ENCODE results near the gene ABI3.

Gene ABI3

DNA sequence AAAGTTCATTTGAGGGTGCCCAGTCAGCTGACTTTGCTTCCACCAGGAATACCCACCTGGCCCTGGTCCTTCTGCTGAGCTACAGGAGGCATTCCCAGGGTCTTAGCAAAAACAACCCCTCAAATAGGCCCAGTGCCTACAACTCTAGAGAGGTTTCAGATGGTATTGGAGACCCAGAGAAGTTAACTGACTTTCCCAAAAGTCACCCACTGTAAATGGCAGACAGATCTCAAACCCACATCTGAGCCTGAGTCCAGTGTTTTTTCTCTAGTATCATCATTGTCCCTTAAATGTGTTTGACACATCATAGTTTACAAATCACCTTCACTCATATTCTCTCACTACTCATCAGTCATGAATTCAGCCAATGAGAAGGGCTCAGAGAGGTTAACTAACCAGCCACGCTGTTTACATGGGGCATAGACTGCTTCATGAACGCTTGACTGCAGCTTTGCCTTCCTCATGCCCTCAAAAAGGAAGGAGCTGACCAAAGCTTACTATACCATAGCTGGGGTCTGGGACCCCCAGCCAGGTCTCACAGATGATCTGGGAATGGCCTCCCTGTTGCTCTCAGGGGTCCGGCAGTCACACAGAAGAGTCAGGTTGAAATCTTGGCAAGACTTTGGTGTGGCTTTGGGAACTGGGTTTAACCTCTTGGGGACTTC is 16.4 kb downstream of the ABI3 start:
- no peak for DNase-seq

DNA sequence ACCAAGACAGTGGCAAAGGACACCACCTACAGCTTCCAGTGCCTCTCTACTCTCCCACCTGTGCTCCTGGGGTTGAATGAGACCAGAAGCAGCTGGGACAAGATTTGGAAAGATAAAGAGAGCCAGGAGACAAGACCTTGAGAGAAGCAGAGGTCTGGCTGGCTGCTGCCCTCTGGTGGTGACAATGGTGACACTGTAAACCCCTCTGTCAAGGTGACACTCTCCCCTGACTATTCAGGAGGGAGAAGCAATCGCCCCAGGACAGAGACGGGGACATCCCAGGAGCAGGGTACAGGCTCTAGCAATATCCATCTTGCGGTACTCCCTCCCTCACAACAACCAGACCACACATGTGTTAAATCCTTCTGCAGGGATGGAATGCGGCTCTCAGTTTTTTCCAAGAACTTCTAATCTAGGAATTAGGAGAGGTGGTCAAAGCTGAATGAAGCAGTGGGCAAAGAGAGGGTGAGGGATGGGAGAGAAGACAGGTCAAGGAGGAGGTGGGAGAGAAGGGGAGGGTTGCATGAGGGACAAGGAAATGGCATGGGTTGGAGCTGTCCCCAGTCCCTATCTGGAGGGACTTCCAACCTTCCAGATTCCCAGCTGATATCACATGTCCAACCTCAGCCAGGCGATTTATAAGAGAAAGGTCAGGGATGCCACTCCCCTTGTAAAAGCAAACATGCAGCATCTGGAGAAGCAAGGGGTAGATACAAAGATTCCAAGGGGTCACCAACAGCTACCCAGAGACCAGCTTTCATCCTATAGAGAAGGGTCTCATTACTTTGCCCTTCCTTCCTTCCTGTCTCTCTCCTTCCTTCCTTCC is 17.1 kb downstream of the ABI3 start:
- peak; percentile 87 for DNase-seq

DNA sequence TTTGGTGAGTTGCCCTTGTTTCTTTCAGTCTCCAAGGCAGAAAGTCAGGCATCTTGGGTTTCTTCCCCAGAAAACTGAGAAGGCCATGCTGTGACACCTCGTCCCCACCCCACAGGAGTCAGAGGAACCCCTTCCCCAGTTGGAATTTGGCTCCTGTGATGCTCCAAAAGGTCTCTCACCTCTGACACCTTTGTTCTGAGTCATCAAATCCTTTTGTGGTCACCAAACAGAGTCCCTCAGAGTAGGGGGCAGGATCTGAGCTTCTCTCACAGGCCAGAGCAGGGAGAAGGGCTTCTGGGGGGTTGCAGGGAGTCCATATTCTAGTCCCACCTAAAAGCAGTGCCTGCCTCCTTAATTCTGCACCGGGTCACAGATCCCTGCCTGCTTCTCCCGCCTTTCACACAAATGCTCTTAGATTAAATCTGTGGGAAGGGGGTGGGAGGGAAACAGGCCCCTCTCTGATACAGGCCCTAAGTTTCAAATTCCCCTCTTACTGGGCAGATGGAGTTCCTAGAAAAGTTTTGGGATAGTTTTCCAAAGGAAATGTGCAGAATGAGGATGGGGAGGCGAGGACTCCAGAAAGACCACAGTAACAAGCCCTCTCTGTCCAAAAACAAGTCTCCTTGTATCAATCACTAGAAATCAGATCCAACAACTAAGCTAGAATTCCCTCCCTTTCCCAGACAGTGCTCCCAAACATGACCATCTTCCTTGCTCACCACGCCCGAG is 18.7 kb downstream of the ABI3 start:
- DNase-seq, result no peak

DNA sequence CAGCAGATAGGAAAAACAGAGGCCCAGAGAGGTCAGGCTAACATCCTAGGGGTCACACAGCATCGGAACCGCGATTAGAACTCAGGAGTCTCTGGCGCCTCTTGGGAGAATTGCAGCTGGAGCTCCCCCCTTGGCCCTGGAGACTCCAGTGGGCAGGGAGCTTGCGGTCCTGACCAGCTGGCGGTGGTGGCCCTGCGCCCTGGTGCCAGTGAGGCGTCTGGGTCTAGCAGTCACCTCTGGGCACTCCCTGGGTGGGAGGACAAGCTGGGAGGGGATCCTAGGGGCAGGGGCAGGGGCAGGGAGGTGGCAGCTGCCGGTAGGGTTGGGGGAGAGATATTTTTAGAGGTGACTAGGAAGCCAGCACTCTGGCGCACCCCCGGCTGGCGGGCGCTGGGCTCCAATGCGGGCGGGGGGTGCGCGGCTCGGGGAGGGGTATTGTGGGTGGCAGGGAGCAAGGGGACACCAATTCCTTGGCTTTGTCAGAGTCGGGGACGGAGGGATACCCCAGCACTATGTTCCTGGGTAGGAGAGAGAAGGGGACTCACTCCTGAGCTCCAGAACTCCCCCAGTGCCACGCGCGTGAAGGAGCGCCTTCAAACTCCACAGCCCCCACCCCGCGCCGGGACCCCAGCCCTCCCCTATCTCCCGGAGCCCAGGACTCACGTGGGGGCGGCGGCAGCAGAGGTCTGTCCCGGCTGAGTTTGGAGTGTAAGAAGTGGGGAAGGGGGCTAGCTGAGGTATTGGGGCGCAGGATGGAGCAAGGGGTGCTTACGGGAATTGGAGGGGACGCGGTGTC is 19.5 kb downstream of the ABI3 start:
- DNase-seq, result no peak

DNA sequence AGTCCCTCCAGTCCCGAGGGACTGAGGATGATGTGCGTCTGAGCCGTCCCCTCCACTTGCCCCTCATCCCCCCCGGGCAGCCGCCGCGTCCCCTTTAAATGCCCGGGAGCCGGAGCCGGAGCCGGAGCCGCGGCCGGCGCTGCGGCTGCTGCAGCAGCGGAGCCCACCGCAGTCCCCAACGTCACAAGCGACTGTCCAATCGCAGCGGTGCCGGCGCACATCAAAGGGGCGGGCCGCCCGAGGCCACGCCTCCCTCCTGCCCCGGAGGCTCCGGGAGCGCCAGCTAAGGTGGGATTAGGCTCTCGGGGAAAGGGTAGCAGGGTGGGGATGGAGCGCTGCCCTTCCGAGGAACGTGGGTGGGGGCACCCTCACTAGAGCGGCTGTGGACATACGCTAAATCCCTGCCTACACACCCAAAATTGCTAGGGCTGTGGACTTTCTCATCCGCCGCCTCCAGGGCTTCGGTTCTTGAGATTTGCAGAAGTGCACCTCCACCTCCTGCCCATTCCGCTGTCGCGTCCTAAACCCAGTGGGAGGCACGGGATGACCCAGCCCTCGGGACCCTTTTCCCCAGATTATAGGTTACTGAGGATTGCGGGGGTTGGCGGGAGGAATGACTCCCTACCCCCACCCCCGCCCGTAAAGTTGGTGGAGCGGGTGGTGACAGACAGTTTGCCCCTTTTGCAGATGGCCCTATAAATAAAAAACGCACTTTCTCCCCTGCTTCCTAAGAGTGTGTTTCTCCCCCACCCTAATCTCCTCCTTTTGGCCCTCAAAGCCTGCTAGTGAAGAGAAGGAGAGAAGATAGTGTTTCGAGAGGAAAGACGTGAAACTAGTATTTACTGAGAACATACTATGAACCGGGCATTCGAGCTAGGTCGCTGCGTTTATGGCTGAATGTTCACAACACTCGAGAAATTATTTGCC is 20.4 kb downstream of the ABI3 start, which contains the start of gene PHOSPHO1:
Gene PHOSPHO1, minus strand, starts transcription at position 152 of the 927 bp plus-strand sequence. CDS start 4,096 bp downstream, outside the sequence.
- peak; percentile 95 for DNase-seq

DNA sequence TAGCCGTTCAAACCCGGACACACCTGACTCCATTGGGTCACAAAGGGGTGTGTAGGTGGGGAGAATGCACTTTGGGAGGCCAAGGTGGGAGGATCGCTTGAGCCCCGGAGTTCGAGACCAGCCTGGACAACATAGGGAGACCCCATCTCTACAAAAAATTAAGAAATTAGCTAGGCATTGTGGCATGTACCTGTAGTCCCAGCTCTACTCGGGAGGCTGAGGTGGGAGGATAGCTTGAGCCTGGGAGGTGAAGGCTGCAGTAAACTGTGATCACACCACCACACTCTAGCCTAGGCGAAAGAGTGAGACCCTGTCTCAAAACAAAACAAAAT is 21.0 kb downstream of the ABI3 start:
- no peak for DNase-seq

DNA sequence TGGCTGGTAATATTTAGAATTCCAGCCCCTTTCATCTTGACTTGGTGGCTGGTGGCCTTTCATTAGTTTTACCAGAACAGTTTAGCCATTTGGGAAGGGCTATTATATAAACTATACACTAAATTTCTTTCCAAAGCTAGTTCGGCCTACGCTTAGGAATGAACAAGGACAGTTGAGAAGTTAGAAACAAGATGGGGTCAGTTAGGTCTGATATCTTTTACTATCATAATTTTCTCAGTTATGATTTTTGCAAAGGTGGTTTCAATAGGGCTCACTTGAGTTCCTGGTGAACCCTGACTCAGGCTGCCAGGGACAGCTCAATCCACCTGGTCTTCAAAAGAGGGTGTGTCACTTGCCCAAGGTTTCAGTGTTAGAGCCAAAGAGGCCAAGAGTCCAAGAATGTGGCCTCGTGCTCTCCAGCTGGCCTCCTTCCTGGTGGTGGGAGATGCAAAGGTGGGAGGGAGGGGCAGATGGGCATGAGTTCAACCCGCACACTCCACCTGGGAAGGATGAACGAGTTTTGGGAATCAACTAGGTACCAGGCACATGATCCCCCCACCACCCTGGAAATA is 24.1 kb downstream of the ABI3 start:
- no peak for DNase-seq

DNA sequence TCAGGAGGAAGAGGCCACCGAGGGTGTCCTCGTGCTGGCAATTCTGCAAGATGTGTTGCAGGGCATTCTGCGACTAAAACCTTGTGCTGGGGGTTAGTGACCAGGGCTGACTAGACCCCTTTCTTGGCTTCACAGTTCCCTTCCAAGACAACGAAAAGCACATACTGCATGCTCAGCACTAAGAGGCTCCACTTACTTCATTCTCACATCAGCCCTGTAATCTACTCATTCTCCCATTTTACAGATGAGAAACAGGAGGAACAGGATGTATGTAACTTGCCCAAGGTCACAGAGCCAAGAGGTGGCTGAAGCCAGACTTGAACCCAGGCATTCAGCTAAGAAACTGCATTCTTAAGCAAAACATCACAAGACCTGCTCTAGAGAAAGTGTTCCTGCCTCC is 25.4 kb downstream of the ABI3 start:
- no peak for DNase-seq

DNA sequence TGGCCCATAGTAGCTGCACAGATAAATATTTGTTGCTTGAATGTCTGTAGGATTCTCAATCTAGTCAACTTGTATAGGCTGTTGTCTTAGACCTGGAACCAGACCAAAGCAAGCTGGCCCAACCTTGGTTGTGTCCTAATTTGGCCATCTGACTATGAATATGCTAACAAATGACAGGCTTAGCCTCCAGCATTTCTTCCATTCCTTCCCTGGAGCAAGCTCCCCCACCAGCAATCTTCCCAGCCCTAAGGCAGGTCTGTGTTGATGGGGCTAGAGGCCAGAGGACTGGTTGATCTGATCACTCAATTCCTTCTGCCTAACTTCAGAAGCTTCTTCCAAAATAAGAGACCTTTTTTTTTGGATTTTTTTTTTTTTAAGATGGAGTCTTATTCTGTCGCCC is 29.5 kb downstream of the ABI3 start:
- DNase-seq, result no peak

DNA sequence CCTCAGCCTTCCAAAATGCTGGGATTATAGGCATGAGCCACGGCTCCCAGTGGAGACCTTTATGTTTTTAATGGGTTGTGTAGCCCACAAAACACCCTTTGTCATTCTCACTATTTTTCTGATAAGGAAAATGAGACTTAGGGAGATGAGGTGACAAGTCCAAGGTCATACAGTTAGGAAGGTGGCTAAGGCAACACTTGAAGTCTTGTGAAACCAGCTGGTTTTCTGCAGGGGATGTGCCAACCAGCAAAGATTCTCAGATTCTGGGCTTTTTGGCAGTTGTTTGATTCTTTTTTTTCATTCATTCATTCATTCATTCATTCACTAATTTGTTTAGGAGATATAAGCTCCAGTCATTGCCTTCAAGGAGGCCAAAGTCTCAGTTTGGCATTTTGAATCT is 30.1 kb downstream of the ABI3 start:
- no peak for DNase-seq

DNA sequence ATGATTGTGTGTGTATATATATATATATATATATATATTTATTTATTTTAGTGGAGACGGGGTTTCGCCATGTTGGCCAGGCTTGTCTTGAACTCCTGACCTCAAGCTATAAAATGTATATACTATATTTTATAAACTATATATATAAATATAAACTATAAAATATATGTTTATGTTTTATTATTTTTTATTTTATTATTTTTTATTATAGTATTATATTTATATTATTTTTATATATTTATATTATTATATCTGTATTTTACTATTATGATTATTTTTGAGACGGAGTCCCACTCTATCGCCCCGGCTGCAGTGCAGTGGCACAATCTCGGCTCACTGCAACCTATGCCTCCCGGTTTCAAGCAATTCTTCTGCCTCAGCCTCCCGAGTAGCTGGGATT is 30.5 kb downstream of the ABI3 start:
- DNase-seq, result no peak

DNA sequence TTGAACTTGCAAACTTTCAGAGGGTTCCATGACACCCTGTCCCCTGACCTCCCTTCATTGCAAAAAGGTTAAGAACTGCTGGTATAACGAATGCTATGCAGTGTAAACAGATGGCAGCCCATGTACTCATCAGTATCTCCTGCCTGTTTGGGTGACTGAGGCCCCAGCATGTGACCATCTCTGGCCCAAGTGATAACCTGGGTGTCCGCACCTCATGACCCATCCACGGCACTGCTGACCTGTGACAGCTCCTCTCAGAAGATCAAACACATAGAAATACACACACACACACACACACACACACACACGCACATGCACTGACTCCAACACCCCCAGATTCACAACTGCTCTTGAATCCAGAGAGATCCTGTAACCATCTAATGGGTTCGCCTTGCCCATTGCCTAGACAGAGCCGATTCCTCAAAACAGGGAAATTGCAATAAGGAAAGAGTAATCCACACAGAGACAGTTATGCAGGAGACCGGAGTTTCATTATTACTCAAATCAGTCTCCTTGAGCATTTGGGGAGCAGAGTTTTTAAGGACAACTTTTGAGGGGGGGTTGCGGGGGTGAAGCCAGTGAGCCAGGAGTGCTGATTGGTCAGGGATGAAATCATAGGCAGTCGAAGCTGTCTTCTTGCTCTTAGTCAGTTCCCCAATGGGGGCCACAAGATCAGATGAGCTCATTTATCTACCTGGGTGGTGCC is 31.3 kb downstream of the ABI3 start:
- no peak for DNase-seq

DNA sequence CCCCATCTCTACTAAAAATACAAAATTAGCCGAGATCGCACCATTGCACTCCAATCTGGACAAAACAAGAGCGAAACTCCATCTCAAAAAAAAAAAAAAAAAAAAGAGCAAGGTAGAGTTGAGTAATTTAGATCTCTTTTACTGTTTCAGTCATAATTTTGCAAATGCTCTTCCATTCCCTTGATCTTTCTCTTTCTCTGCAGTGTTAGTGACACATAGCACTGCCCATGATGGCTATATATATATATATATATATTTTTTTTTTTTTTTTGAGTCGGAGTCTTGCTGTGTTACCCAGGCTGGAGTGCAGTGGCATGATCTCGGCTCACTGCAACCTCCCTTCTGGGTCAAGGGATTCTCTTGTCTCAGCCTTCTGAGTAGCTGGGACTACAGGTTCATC is 32.3 kb downstream of the ABI3 start:
- DNase-seq, result no peak

DNA sequence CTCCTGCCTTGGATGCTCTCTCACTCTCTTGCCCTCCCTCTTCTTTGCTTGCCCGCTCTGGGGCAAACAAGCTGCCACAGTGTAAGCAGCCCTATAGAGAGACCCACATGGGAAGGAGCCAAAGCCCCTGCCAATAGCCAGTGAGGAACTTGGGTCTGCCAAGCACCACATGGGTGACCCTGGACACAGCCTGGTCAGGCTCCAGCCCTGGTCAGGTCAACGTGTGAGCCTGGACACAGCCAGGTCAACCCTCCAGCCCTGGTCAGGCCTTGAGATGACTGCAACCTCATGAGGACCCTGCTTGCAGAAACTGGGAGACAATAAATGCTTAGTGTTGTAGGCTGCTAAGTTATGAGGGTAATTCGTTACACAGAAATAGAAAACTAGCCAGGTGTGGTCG is 34.3 kb downstream of the ABI3 start:
- DNase-seq, result no peak

DNA sequence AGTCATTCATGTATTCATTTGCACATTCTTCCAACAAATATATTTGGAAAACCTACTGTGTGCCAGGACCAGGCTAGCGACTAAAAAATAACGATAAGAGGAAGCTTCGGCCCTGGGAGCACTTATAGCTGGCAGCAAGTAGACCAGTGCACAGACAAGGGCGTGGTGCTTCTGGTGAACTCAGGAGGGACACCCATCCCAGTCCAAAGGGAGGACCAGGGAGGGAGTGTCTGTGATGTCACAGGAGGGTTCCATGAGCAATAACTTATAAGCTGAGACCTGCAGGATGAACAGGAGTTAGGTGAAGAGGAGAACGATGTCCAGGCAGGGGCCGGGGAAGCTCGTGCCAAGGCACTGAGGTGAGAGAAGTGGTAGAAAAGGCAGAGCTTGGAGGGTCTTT is 37.4 kb downstream of the ABI3 start:
- no peak for DNase-seq

DNA sequence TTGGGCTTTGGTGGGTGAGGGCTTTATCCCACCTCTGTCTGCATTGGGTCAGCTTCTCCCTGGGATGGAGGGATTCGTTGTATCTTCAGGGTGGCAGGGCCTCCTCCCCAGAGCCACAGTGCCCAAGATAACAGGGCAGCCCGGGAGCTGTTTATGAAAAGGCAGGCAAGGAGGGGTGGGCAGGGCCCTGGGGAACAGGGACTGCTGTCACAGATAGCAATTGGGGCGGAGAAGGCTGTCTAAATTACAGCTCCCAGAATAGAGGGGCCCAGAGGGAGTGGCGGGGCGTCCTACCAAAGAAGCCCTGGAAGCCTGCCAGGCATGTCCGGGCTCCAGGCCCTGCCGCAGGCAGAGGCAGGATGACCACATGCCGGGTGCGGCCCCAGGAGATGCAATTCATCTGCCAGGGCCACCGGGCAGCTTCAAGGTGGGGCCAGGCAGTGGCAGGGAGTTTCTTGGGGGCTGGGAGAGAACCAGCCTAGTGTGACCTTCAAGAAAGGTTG is 38.8 kb downstream of the ABI3 start:
- no peak for DNase-seq

DNA sequence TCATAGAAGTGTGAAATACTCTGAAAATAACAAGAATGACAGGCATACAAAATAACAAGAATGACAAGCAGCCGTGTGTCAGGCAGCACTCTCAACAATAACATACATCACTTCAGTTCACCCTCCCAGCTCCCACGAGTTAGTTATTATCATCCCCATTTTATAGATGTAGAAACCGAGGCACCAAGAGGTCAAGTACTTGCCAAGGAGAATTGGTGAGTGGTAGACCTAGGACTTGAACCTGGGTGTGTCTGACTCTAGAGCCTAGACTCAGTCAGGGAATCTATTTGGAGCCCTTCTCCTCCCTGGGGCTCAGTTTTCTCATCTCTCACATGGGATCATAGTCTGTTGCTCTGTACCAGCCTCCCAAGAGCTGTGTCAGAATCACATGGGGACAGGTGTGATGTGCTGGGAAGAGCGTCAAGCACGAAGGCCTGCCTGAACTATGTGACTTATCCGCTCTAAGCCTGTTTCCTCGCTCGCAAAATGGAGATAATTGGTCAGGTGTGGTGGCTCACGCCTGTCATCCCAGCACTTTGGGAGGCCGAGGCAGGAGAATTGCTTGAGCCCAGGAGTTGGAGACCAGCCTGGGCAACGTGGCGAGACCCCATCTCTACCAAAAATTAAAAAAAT is 39.5 kb downstream of the ABI3 start:
- DNase-seq, result no peak

DNA sequence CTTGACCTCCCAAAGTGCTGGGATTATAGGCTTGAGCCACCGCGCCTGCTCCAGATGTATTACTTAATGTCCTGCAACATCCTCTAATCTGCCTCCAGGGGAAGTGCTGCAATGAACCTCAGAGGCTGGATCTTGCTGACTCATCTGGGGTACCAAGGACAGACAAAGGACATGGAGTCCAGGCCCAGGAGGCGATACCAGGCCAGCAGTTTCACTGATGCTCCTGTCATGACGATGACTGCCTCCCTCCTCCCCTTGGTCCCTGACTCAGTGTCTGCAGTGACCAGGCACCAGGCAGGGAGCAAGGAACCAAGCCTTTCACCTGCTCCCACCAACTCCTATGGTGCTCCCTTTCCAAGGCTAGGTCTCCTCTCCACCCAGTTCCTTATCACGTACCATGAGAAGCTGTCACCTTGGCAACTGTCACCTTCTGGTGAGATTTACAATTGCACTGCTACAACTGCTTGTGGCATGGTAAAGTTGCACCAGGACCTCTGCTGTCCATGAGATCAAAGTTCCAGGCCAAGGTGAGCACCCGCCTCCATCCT is 41.7 kb downstream of the ABI3 start:
- no peak for DNase-seq

DNA sequence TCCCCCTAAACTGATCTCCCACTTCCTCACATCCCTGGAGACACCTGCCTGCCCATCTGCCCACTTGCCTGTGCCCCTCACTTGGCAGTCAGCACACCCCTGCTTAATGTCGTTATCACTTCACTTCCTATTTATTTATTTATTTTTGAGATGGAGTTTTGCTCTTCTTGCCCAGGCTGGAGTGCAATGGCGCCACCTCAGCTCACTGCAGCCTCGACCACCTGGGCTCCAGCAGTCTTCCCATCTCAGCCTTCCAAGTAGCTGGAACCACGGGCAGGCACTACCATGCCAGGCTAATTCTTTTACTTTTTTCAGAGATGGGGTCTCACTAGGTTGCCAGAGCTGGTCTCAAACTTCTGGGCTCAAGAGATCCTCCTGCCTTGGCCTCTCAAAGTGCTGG is 43.6 kb downstream of the ABI3 start:
- no peak for DNase-seq

DNA sequence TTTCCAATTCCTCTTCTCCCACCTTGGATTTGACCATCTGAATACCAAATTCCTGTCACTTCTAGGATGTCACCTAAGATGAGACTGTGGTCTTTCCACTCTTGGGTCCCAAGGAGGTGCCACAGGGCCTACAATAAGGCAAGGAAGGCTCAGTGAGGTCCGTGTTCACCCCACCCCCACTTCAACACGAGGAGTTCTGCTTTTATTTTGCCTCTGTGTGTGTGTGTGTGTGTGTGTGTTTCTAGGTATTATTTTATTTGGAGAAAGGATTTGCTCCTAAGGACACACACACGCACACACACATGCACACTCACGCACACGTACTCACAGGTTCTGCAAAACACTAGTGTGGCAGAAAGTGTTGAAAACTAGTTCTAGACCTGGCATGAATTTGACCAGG is 44.6 kb downstream of the ABI3 start:
- no peak for DNase-seq
